ENCODE measurements around the gene SARM1.

SARM1 gene

GRCh38 chr17:28391401-28391800 lies 19.9 kb downstream of the SARM1 start:
- H3K4me3 ChIP-seq (ENCODE audit: low read depth, low read length), result no peak overlapping the region
- DNase-seq (ENCODE audit: low read depth), result no peak
- TF ChIP-seq CTCF (IDR thresholded peaks at IDR 0.05; ENCODE audit: insufficient read depth, low read depth, low read length, missing control alignments), result no peak

- no peak overlapping the region for H3K4me3 ChIP-seq (ENCODE audit: low read depth, low read length)
- TF ChIP-seq CTCF (IDR thresholded peaks at IDR 0.05; ENCODE audit: insufficient read depth, low read depth, low read length, missing control alignments), result no peak
- DNase-seq (ENCODE audit: low read depth), result no peak
These were observed 21.0 kb downstream of the SARM1 start for GRCh38 chr17:28392491-28392890.

- DNase-seq (ENCODE audit: low read depth), result no peak
- no peak overlapping the region for H3K4me3 ChIP-seq (ENCODE audit: low read depth, low read length)
- TF ChIP-seq CTCF (IDR thresholded peaks at IDR 0.05; ENCODE audit: insufficient read depth, low read depth, low read length, missing control alignments), result no peak
These were observed 23.0 kb downstream of the SARM1 start for GRCh38 chr17:28394337-28395116.

GRCh38 chr17:28395426-28395825 lies 23.9 kb downstream of the SARM1 start:
- TF ChIP-seq CTCF (IDR thresholded peaks at IDR 0.05; ENCODE audit: insufficient read depth, low read depth, low read length, missing control alignments), result no peak
- DNase-seq (ENCODE audit: low read depth), result no peak
- no peak overlapping the region for H3K4me3 ChIP-seq (ENCODE audit: low read depth, low read length)

GRCh38 chr17:28395968-28396367 lies 24.5 kb downstream of the SARM1 start:
- no peak for TF ChIP-seq CTCF (IDR thresholded peaks at IDR 0.05; ENCODE audit: insufficient read depth, low read depth, low read length, missing control alignments)
- H3K4me3 ChIP-seq (ENCODE audit: low read depth, low read length), result no peak overlapping the region
- no peak for DNase-seq (ENCODE audit: low read depth)

GRCh38 chr17:28396635-28397239 lies 25.2 kb downstream of the SARM1 start:
- H3K4me3 ChIP-seq (ENCODE audit: low read depth, low read length), result no peak overlapping the region
- no peak for TF ChIP-seq CTCF (IDR thresholded peaks at IDR 0.05; ENCODE audit: insufficient read depth, low read depth, low read length, missing control alignments)
- DNase-seq (ENCODE audit: low read depth), result no peak

Data from GM12865 (cell line).